ENCODE data around the gene OFD1.

Gene OFD1

GRCh38 chrX:13780868-13781427 lies 46.4 kb downstream of the OFD1 start:
- TF ChIP-seq CTCF (IDR thresholded peaks at IDR 0.05) (no peak), ZFX (IDR thresholded peaks at IDR 0.05; ENCODE audit: borderline replicate concordance) (no peak)
- H3K27ac ChIP-seq, result no peak overlapping the region

DNA sequence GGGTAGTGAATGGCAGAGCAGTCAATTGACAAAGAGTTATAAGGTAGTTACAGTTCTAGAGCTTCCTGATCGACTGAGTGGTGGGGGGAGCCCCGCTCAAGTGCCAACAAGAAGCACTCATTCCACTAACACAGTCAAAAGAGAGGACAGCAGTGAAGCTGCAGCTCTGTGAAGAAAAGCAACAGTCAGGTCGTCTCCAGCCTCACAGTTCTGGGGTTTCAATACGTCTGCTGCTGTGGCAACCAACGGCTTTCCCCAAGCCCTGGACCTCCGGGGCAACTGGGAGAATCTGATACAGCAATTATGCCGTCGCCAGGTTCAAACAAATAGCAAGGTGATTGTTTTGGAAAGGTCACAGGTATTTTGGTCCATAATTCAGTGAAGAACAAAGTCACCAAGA lies 51.5 kb downstream of the OFD1 start:
- no peak for TF ChIP-seq CTCF (IDR thresholded peaks at IDR 0.05)
- no peak for TF ChIP-seq ZFX (IDR thresholded peaks at IDR 0.05; ENCODE audit: borderline replicate concordance)
- no peak overlapping the region for H3K27ac ChIP-seq

- no peak overlapping the region for H3K27ac ChIP-seq
- no peak for TF ChIP-seq CTCF (IDR thresholded peaks at IDR 0.05)
- no peak for TF ChIP-seq ZFX (IDR thresholded peaks at IDR 0.05; ENCODE audit: borderline replicate concordance)
Observed at GRCh38 chrX:13790206-13791131, 55.9 kb downstream of the OFD1 start.

DNA sequence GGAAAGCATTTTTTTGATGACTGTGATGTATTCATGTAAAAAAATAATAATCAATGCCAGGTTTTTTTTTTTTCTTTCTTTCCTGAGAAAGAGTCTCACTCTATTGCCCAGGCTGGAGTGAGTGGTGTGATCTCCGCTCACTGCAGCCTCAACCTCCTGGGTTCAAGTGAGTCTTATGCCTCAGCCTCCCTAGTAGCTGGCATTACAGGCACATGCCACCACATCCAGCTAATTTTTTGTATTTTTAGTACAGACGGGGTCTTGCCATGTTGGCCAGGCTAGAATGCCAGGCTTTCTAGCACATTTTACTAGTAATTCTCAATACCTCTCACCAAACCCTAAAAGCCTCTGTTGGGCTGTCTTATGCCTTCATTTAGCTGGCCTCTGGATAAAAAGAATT lies 56.6 kb downstream of the OFD1 start:
- no peak overlapping the region for H3K27ac ChIP-seq
- no peak for TF ChIP-seq ZFX (IDR thresholded peaks at IDR 0.05; ENCODE audit: borderline replicate concordance)
- TF ChIP-seq CTCF (IDR thresholded peaks at IDR 0.05), result no peak

DNA sequence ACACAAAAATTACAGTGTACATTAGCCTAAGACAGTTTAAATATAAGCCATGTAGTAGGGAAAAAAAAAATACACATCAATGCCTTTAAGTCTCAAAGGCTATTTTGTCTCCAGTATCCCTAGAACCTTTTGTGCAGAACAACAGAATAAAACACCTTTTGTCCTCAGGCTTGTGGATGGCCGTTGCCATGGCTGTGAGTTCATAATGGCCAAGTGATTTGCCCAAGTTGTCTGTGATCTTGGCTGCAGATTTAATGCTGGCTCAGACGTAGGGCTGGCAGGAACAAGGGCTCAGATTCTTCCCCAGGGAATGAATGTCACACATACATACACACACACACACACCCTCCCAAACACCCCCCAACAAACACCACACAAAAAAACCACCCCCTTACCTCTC lies 57.0 kb downstream of the OFD1 start:
- H3K27ac ChIP-seq, result no peak overlapping the region
- no peak for TF ChIP-seq ZFX (IDR thresholded peaks at IDR 0.05; ENCODE audit: borderline replicate concordance)
- no peak for TF ChIP-seq CTCF (IDR thresholded peaks at IDR 0.05)

GRCh38 chrX:13793897-13794296 lies 59.3 kb downstream of the OFD1 start:
- TF ChIP-seq ZFX (IDR thresholded peaks at IDR 0.05; ENCODE audit: borderline replicate concordance), result no peak
- H3K27ac ChIP-seq, result no peak overlapping the region

DNA sequence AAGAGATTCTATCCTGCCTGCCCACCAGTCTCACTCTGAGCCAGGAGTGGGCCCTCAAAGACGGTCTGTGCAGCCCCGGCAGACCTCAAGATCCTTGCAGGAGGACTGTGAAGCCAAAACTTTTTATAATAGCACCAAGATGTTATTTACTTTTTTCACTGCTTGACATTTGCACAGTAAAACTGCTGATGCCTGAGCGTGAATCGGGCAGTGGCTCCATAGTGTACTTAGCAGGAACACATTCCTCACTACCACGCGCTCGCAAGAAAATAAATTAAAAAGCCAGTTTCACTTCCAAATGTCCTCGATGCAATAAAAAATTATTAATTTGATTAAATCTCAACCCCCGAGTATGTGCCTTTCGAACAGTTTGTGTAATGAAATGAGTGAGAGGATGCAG lies 59.9 kb downstream of the OFD1 start:
- H3K27ac ChIP-seq, result no peak overlapping the region
- TF ChIP-seq ZFX (IDR thresholded peaks at IDR 0.05; ENCODE audit: borderline replicate concordance) (no peak), CTCF (IDR thresholded peaks at IDR 0.05) (no peak)
